Kasumi-1 (cell line): ENCODE results near the gene HTR1E.
"Not testable (repeated sequence)": the region's sequence is repeated elsewhere in the genome, so short reads cannot be mapped to it uniquely, and the experiment has no call there.

Experiments used
- DNase-seq, 2 experiments: peaks; one replicate each; lab custom pipeline; 2025; lab: John Stamatoyannopoulos, UW

Gene HTR1E, protein sequence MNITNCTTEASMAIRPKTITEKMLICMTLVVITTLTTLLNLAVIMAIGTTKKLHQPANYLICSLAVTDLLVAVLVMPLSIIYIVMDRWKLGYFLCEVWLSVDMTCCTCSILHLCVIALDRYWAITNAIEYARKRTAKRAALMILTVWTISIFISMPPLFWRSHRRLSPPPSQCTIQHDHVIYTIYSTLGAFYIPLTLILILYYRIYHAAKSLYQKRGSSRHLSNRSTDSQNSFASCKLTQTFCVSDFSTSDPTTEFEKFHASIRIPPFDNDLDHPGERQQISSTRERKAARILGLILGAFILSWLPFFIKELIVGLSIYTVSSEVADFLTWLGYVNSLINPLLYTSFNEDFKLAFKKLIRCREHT

DNA sequence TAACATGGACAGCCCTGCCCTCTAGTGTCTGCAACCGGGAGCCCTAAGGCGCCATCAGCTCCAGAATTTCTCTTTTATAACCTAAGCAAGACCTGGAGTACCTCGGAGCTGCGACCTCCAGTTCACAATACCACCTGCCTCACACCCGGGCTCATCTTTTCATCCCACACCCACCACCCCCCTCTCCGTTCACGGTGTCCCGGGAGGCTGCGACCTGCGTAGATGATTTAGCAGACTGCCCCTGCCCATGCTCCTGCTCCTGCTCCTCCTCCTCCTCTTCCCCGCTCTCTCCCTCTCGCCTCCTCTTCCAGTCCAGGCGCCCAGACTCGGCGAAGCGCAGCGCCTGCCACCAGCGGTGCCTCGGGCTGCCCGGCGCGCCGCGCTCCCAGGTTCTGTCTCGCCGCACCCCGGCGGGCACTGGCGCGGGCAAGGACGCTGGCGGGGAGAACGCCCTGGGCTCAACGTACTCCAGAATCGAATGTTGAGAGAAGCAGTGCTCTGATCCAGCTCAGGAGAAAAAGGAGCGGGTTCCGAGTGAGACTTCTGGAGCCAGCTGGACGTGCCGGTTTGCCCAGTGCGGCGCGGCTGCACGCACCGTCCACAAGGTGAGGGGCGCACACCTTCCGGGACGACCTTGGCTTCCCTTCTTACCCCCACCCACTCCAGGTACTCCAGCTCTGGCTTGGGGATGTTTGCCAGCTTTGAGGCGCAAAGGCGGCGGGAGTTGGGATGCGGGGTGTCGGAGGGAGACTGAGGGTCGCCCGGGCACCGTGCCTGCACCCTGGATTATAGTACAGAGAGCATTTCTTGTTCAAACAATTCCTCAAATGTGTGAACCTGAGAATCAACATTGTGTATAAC, at the start of gene HTR1E:
TSS of gene HTR1E (plus strand) at position 310 of the 861 bp plus-strand sequence. CDS start 77,807 bp downstream, outside the sequence.
- DNase-seq = peak; percentile 23 to 31

DNA sequence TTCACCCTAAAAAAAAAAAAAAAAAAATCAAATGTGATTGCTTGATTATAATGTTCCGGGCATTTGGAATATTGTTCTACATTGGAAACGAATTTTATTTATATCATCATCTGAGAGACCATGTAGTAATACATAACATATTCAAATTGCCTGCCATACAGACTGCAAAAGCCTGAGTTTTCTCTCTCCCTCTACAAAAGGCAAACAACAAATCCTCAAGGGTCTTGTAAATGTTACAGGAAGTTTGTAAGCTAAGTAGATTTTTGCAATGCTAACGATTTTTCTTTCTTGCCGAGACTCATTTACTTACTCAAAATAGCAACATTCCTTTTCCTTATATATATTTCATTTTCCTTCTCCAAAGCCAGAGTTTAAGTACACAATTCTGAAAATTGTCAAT, 49.0 kb upstream of the HTR1E start:
- no peak for DNase-seq

DNA sequence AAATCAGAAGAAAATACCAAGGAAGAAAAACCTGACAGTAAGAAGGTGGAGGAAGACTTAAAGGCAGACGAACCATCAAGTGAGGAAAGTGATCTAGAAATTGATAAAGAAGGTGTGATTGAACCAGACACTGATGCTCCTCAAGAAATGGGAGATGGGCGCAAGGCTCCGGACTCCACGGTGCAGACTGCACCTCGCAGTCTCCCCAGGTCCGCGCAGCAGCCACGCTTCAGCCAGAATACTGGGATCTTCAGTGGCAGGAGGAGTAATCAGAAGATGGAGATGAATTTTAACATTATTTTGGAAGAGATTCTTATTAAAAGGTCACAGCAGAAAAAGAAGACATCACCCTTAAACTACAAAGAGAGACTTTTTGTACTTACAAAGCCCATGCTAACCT, 40.1 kb upstream of the HTR1E start:
- not testable (repeated sequence) for DNase-seq

DNA sequence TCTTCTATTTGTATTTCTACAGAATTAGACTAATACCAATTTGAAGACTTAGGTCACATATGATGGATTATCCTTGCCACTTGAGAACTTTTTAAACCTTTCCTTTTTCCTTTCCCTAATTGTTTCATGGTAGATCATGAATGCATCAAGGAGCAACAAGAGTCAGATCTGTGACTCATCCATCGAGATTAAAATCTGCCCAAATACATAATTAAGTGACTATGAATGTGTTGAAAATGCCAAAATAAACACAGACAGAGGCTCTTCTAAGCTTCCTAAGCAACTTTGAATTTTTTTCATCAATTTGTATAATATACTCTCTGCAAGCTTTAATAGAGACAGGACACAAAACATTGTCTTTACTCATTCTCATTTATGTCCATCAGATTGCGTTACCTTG, 23.5 kb upstream of the HTR1E start:
- no peak for DNase-seq

DNA sequence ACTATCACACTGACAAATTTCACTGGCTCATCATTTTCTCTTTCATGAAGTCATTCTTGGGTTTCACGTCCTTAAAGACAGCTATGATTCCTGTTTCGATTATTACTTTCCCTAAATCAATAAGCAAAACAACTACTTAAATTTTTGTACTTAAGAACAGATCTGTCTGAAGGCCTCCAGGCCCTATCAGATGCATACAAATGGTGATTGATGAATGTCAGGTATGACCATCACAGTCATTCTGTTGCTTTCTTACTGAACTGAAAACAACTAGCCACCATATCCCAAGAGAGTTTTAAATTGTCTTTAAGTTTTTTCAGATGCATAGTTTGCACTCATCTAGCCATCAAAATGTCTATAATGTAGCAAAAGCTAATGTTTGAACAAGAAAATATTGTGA, 20.9 kb upstream of the HTR1E start:
- no peak for DNase-seq

DNA sequence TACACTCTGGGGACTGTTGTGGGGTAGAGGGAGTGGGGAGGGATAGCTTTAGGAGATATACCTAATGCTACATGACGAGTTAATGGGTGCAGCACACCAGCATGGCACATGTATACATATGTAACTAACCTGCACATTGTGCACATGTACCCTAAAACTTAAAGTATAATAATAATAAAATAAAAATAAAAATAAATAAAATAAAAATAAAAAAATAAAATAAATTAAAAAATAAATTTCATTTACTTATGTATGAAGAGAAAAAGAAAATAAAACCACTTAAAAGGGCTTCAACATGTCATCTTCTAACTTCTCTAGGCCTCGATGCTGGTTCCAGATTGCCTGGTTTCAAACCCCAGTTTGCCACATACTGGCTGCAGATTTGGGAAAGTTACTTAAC, 10.2 kb upstream of the HTR1E start:
- DNase-seq = not testable (repeated sequence)

DNA sequence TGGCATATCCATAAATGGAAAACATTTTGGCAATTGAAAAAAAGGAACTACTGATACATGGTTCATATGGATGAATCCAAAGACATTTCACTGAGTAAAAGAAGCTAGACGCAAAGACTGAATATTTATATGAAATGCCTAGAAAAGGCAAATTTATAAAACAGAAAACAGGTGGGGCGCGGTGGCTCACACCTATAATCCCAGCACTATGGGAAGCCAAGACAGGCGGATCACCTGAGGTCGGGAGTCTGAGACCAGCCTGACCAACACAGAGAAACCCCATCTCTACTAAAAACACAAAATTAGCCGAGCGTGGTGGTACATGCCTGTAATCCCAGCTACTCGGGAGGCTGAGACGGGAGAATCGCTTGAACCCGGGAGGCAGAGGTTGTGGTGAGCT, 9.5 kb upstream of the HTR1E start:
- DNase-seq = not testable (repeated sequence)

DNA sequence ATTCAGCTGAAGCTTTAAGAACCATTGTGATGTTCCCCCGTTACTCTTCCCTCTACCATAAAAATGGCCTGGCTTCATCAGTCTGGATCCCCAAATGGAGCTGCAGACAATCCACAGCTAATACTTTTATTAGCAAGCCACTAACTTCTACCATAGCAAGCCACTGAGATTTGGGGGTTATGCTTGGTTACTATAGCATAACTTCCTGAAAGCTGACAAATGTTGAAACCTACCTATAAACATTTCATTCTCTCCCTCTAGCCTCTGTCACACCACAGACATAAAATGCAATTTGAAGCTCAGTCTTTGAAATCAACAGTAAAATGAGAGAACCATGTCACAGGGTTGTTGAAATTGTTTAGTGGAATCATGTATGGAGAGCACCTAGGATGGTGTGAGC, 3.0 kb upstream of the HTR1E start:
- DNase-seq = no peak

DNA sequence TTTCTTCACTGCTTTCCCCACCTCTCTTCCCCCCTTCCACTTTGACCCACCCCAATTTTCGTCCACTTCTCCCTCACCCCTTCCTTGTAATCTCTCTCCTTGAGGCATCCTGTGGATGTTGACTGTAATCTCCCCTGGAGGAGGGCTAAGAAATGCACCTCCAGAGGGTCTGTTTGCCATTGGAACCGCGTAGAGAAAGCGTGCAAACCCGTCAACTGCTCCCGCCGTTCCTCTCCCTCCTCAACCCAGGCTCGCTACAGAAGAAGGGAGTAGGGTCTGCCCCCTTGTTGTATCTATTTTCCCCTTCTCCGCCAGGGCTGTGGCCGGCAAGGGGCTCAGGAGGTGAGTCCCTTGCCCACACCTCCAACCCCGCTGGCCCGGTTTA, 502 bp upstream of the HTR1E start:
- DNase-seq = no peak

DNA sequence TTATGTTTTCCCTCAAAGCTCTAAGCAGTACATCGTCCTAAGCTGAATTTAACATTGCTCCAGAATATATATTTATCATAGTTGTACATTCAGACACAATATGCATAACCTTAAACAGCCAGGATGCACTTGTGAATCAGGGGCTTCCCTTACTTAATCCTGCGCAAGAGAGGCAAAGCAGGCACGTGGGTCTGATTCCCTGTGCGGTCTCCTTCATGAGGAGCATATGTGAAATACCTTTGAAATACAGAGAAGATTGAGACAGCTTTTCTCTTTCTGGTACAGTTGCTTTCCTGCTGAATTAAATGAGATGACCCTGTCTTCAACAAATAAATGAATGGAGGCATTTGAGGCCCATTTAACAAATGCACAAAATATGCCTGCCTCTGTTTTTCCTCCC, 1.5 kb downstream of the HTR1E start:
- DNase-seq = no peak

DNA sequence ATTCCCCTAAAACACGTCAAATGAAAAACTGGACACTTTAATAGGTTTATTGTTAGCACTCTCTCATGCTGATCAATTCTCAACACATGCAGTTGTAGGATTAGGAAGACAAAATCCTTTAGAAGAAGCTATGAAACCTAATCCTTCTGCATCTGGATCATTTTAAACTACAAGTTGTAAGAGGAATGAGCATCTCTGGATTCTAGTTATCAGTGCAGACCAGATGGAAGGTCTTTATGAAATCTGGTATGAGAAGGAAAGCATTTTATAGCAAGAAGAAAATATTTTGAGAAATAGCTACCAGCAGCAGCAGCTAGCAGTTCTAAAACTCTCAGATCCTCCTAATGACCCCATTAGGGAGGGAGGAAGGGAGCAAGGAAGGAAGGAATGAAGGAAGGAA, 4.1 kb downstream of the HTR1E start:
- no peak for DNase-seq

DNA sequence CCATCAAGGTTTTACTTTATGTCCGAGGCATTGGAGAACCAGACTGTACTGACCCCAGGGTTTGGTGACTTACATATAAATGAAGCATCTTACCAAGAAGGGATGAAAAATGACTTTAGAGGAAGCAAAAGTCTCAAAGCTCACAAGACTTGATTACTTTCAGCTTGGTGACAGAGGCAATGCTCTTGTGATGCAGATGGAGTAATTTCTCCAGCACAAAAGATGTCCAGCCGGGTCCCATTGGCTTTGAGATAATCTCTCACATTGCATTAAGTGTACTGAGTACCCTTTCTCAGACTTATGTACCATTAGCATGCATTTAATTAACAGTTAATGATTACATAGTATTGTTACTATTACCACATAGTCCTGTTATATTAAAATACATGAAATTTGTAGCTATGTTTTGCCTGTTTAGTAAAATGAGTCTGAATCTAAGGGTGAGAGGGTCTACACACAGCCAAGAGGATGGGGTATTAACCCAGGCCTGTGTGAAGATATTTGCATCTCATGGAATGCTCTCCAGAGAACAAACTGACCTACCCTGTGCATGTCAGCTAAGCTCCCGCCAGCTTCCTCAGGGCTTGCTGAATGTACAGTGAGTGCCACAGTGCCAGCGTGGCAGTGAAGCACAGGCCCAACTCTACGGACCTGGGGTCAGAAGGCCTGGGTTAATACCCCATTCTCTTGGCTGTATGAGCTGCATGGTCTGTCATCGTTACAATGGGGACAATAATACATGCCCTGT, 5.6 kb downstream of the HTR1E start:
- no peak for DNase-seq

DNA sequence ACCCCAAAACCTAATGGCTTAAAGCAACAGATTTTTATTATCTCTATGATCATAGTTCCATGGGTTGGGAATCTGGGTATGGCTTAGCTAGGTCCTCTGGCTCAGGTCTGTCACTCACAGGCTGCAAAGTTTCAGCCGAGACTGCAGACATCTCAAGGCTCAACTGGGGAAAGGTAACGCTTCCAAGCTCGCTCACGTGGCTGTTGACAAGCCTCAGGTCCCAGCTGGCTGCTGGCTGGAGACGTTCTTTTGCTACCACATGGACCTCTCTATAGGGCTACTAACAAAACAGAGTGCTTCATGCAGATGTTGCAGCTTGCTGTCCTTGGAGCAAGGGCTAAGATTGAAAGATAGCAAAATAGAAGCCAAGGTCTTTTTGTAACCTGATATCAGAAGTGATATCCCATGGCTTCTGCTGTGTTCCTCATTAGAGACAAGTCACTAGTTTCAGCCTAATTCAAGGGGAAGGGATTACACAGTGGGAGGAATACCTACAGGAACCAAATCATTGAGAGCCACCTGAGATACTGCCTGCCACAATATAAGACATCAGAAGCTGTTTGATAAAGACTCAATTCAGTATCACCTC, 6.6 kb downstream of the HTR1E start:
- no peak for DNase-seq

DNA sequence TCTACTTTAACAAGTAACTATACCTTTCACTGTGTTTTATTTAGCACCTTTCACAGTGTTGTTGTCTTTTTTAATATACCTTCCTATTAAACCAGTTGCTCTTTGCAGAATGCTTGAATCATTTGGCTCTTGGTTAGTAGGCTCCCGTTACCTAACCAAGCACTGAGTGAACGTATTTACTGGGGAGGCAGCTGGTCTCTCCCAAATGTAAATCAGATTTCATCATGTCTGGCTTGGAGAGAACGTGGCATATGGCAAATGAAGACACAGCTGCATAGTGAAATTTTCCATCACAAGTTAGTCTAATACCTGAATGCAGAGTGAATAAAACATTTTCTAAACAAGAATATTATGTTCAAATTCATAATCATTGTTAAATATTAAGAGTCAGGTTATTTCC, 12.4 kb downstream of the HTR1E start:
- DNase-seq = no peak

DNA sequence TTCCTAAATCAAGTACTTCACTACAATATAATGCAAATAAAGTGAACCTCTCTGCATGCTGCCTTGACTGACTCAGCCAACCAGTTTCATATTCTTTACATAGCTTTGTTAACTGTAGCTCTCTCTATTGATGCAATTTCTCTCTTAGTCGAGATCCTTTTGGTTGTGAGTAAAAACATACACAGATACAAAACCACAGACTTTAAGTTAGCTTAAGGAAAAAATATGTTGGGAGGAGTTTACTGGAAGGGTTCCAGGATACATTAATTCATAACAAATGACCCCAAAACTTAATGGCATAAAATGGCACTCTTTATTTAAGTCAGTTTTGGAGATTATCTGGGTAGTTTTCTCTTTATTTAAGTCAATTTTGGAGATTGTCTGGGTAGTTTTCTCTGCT, 15.7 kb downstream of the HTR1E start:
- no peak for DNase-seq

DNA sequence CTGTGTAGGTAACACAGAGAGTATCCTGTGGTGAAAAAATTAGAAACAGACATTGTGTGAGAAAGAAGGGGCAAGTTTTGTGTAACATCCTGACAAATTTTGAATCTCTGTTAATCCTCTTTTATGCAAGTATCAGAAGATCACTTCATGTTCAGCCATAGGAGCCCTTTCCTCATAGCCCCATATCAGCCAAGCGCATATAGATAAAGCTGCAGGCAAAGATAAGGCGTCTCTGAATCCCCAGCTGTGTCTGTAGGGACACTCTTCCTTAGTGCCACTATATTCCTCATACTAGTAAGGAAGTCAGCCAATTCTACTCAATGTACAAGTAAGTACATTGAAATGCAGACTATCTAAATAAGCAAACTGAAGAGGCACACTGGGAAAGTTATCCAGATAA, 22.3 kb downstream of the HTR1E start:
- DNase-seq = no peak

DNA sequence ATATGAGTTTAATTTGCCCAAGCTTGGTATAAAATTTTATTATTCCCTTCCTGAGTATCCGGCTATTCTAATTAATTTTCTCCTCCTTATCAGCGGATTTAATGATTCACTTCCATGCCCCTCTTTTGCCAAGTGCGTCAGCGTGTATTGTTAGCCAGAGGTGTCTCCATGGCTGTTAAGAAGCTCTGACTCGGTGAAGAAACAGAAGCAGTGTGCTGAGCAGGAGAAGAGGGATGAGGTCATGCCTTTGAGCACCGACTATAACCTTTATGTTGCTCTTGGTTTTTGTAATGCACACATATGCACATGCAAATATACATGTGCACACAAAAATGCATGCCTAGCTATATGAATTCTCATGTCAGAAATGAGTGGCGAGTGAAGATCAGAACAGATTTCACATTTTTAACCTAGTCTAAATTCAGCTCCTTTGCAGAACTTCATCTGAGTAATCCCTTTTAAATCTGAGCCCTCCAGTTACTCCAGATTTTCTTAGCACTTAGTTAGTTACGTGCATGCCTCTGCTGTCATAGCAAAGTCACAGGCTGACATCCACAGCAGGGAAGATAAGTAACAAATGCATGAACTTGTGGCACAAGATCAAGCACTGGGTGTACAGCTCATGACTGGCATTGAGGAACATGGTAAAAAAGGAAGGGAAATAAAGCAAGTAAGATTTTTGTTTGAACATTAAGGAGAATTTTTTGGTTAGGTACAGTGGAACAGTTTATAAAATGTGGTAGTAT, 24.3 kb downstream of the HTR1E start:
- no peak for DNase-seq

DNA sequence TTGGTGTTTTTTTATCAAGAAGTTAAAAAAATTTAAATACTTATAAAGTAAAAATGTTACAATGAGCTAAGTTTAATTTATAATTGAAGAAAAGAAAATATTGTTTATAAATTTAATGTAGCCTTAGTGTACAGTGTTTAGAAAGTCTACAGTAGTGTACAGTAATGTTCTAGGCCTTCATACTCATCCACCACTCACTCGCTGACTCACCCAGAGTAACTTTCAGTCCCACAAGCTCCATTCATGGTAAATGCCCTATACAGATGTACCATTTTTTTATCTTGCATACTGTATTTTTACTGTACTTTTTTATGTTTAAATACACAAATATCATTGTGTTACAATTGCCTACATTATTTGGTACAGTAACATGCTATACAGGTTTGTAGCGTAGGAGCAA, 26.0 kb downstream of the HTR1E start:
- DNase-seq = no peak

DNA sequence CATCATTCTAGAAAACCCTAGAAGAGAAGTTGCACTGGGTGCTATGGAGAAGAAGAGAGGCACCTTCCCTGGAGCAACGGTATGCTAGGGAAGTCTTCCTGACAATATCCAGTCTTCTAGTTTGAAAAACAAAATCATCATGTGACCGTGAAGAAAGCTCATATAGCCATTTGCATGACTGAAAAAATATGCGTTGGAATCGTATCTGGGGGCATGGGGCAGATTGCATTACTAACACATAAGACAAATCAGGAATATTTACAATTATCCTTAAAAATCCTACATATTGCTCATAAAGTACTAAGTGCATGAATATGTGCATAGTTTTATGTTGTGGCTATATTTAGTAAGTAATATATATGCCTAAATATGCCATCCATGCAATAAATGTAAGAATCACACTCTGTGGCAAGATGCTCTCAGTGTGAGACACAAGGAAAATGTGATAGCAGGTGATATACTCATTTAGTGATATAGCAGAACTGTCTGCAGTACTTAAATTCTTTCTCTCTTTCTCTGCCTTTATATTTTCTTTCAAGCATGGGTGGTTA, 26.8 kb downstream of the HTR1E start:
- no peak for DNase-seq

DNA sequence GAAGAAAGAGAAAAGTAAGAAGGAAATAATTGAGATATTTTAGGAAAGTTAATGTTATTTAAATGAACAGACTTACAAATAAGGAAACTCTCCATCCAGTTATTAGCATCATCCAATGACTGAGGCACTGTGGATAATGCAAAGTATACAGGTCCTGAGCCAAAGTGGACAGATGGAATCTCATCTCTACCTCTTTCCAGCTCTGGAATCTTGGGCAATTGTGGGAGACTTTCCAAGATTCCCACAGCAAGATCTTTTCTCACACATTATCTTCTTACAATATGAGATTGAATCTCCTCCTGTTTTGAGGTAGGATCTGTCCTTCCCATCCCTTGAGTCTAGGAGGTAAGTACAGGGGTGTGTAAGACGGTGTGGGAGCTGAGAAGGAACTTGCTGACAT, 28.9 kb downstream of the HTR1E start:
- no peak for DNase-seq

DNA sequence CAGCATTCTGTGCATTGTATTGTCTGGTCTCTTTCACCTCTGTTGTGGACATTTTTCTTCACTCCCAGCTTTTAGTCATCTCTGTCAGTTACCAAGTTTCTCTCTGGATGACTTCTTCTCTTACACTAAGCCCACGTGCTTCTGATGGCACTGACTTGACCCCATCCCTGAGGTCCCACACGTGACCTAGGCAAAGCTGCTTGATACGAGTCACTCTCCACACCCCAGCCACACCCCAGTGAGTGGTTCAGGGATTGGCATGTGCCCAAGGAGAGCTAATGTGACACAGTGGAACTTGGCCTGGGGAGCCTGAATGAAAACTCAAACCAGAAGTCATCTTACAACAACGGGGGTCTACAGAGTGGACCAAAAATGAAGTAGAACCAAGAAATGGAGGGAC, 32.2 kb downstream of the HTR1E start:
- DNase-seq = no peak
